Hypothalamus (tissue), 51 donors: ENCODE data around the gene WFIKKN1.

Source experiments
- DNase-seq, 51 donors: peaks; one replicate each; lab custom pipeline; 2025; lab: John Stamatoyannopoulos, UW

The WFIKKN1 gene

GRCh38 chr16:648781-649589 is 18.2 kb downstream of the WFIKKN1 start, which contains the start of gene WDR90:
TSS of gene WDR90 (plus strand) at chr16:649365. CDS start at chr16:649417, 52 bp downstream.
- peak; percentile 39 to 98 (median 89) for DNase-seq

GRCh38 chr16:649631-650030 is 18.8 kb downstream of the WFIKKN1 start:
- DNase-seq, result no peak

- DNase-seq, result no peak
Measured at GRCh38 chr16:651844-652243, 21.1 kb downstream of the WFIKKN1 start.

- no peak for DNase-seq
Measured at GRCh38 chr16:652454-653305, 21.9 kb downstream of the WFIKKN1 start.

- DNase-seq, result no peak
Measured at GRCh38 chr16:654034-654433, 23.2 kb downstream of the WFIKKN1 start.

GRCh38 chr16:657487-657886 is 26.7 kb downstream of the WFIKKN1 start:
- no peak for DNase-seq

- DNase-seq, result no peak
Measured at GRCh38 chr16:658679-659571, 28.1 kb downstream of the WFIKKN1 start.

- no peak for DNase-seq
Measured at GRCh38 chr16:659618-660017, 28.8 kb downstream of the WFIKKN1 start.

GRCh38 chr16:660132-660458 is 29.3 kb downstream of the WFIKKN1 start:
- no peak for DNase-seq

GRCh38 chr16:660459-661183 is 29.8 kb downstream of the WFIKKN1 start:
- peak in 49 of 51 donors; percentile 8 to 92 (median 71) for DNase-seq

GRCh38 chr16:661184-661821 is 30.5 kb downstream of the WFIKKN1 start:
- no peak for DNase-seq

GRCh38 chr16:662095-662494 is 31.3 kb downstream of the WFIKKN1 start:
- no peak for DNase-seq

- no peak for DNase-seq
Measured at GRCh38 chr16:662597-662996, 31.8 kb downstream of the WFIKKN1 start.

- no peak for DNase-seq
Measured at GRCh38 chr16:666572-666971, 35.8 kb downstream of the WFIKKN1 start.

- no peak for DNase-seq
Measured at GRCh38 chr16:667113-667779, 36.5 kb downstream of the WFIKKN1 start.

- DNase-seq, result peak; percentile 17 to 96 (median 84)
Measured at GRCh38 chr16:667780-668518, 37.2 kb downstream of the WFIKKN1 start, which contains the start of gene RHOT2. TSS of gene RHOT2 (plus strand) at chr16:668132. CDS start at chr16:668200, 68 bp downstream.

GRCh38 chr16:668519-669171 is 37.9 kb downstream of the WFIKKN1 start:
- DNase-seq, result peak in 1 of 51 donors; percentile 28

- DNase-seq, result no peak
Measured at GRCh38 chr16:669666-670065, 38.9 kb downstream of the WFIKKN1 start.
